Hematopoietic multipotent progenitor cell treated with erythropoietin and hydrocortisone succinate and interleukin-3 and kit ligand, for 8 days (in vitro differentiated cells): ENCODE measurements around the gene AFTPH.

ENCODE experiments used
- DNase-seq: peaks from one replicate; pipeline ENCODE4 v3.0.0-alpha.2; 2015

The AFTPH gene

GRCh38 chr2:64634345-64635267 is 110.5 kb downstream of the AFTPH start:
- no peak for DNase-seq

GRCh38 chr2:64635976-64636911 is 112.1 kb downstream of the AFTPH start:
- DNase-seq, result no peak

GRCh38 chr2:64637000-64637635 is 113.0 kb downstream of the AFTPH start:
- no peak for DNase-seq

- DNase-seq, result no peak
Observed at GRCh38 chr2:64637931-64638330, 113.8 kb downstream of the AFTPH start.

- no peak for DNase-seq
Observed at GRCh38 chr2:64638502-64639120, 114.5 kb downstream of the AFTPH start.

- no peak for DNase-seq
Observed at GRCh38 chr2:64639691-64640090, 115.6 kb downstream of the AFTPH start.

- DNase-seq, result no peak
Observed at GRCh38 chr2:64640153-64641044, 116.3 kb downstream of the AFTPH start.

- peak; percentile 24 for DNase-seq
Observed at GRCh38 chr2:64641599-64641998, 117.5 kb downstream of the AFTPH start.
